Muscle of arm (tissue), 12 donors: ENCODE results near the gene IRX4. TPM values are rescaled to one million over a fixed set of nuclear protein-coding genes. Genes with fewer than 3 reads are reported as not detected.
"Not testable (repeated sequence)": the region's sequence is repeated elsewhere in the genome, so short reads cannot be mapped to it uniquely, and the experiment has no call there.

Source experiments
- DNase-seq: peaks from one replicate; pipeline ENCODE4 v3.0.0-alpha.2; 2013
- polyA plus RNA-seq, 12 donors: library from polyadenylated mRNA; unstranded; fragments of 120-200 nt; gene quantifications; one replicate each; pipeline ENCODE4 v1.2.1, GENCODE V29; 2013; ENCODE audit not compliant: insufficient read length in 12 of 12

The IRX4 gene
- polyA plus RNA-seq, 12 donors = 0.21 to 13.6 (median 0.41) TPM; not detected in 4

GRCh38 chr5:1878050-1878849, 4.5 kb downstream of the IRX4 start:
- DNase-seq = no peak

DNA sequence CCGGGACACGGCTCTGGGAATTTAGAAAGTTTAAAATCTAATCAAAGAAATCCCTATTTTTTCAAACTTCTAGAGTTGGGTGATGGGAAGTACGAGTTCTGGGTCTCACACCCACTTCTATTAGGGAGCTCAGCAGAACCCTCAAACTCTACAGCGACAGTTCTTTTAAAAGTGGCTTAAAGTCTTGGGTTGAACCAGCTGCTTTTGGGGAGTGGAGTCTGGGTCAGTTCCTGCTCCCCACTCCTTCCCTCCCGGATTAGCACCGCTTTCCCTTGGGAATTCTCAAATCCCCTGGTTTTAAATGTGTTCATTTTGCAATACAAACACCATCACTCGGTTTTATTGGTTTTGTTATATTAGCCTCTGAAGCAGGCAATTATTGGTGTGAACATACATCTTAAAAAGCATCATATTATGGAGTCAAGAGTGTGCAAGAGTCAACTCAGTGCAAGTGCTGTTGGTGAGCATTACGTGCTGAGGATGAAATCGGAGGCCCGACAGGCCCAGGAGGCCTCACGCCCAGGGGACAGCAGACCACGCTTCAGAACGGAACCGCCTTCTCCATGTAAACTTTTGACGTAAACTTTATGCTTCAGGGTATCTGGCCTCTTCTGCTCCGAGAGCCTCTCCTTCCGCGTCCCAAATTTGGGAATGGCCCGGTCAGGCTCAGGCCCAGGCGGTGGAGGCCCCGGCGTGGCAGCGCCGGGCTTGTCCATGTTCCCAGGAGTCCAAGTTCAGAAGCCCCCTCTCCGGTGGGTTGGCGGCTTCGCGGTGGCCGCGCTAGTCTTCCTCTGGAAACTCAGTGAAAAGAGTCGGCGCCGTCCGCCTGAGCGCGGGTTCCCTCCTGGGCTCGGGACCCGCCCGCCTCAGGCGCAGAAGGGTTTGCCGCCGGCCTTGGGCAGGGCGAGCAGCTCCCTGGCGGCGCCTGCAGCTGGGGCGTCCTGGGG, 5.3 kb downstream of the IRX4 start:
- no peak for DNase-seq

GRCh38 chr5:1876660-1877064, 6.1 kb downstream of the IRX4 start:
- DNase-seq = no peak

DNA sequence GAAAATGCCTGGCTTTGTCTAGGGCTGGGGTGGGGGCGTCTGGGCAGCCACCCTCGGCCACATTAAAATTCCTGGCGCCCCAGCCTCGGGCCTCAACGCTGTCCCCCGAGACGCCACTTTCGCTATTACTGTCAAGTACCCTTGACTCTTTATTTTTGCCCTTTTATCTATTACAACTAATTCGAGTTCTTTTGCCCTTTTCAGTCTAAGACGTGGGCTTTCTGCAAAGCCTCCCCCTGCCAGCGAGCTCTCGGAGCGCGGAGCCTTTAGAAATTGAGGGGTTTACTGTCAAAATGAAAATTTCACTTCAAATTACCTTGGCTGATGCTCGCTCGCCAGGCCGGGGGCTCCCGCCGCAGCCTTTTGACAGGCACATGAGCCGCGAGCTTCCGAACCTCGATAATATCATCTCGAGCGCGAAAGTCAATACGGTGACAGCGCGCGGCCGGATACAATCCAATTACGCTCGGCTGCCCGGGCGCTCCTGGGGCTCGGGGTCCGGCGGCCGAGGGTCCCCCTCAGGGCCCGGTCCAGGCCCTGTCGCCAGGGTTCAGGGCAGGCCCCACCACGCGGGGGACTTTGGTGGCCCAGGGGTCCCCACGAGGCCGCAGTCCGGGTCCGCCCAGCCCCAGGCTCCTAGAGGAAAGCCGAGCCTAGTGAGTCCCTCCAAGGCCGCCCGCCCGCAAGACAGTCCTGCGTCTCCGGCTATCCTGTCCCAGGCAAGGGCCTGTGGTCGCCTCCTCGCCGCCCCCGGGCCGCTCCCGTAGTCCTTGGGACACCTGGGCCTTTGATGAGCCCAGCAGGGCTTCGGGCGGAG, 6.7 kb downstream of the IRX4 start:
- DNase-seq = no peak

DNA sequence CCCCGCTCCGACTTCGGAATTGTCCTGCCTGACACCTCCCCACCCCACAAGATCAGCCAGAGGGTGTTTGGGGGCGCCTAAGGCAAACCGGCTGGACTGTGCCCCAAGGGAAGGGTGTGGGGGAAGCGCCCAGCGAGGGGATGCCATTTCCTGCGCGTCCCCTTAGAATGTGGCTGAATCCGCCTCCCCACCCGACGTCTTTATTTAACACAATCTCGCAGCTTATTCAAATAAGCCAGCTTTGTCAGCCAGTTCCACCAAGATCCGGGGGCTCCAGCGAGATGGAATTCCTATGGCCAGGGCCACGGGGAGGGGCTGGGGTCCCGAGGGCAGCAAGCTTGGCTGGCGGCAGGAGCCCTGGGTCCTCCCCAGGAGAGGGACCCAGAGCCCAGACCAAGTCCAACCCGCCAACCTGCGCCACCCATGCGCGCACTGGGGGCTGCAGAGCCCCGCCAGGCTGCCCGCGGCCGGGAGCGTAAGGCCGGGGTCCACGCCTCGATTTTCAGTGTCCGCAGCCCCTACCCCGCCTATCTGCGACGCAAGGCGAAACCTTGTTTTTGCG, 7.4 kb downstream of the IRX4 start:
- DNase-seq = no peak

GRCh38 chr5:1874771-1875220, 7.9 kb downstream of the IRX4 start:
- DNase-seq = no peak

DNA sequence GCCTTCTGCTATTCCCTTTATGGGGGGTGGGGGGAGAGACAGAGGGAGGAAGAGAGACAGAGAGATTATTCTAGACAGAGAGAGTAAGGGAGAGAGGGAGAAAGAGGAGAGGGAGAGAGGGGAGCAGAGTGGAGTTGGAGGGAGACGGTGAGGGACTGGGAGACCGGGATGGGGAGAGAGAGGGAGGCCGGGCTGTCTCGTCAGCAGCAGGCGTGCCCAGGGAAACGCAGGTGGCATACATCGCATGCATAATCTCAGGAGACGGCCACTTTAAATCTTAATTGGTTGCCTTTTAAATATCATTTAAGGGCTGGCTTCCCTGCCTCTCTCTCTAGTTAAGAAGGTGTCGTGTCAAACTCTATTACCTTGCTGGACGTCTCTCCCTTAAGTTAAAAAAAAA, 8.4 kb downstream of the IRX4 start:
- DNase-seq = no peak

DNA sequence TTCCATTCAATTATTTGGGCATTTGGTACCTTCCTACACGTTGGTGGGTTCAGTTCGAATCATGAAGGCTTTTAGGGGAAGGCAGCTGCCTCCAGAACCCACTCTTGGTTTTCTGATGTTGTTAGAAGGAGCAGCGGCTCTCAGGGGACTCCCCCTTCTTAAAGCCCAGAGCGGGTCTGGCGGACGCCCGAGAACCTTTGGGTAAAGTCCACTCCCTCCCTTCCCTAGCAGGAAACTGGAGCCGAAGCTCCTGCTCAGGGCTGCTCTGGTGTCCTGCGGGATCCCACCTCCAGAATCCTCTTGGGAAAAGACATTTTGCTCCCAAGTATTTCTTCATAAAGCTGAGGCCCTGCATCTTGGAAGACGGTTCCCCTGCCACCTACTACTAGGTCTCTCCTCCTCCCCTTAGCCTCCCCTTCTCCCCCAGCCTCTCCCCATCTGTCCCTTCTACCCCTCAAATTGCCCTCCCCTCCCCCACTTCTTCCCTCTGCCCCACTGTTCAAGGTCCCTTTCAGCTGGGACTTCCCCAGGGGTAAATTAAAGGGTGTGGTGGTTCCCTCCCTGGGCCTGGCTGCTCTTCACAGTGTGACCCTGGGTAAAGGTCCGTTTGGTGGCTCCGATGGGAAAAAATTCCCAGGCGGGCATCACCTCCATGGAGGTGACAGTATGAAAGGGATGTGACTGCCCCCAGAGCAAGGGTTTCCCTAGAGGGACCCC, 9.3 kb downstream of the IRX4 start:
- no peak for DNase-seq

DNA sequence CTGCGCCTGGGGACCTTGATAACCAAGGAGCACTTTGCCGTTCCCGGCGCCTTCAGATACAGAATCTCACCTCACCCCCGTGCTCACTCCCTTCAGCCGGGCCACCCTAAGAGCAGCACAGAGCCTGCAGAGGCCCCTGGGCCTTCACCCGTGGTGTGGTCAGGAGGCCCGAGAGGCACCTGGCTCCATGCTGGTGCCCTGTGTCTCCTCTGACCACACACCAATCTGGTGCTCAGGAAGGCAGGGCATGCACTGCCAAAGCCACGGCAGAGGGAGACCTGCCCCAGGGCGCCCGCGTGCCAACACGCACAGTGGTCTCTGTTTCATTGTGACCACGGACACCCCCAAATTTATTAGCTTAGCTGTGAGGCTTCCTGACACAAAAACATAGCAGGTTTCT, 11.3 kb downstream of the IRX4 start:
- no peak for DNase-seq

GRCh38 chr5:1870435-1871272, 12.1 kb downstream of the IRX4 start:
- not testable (repeated sequence) for DNase-seq

DNA sequence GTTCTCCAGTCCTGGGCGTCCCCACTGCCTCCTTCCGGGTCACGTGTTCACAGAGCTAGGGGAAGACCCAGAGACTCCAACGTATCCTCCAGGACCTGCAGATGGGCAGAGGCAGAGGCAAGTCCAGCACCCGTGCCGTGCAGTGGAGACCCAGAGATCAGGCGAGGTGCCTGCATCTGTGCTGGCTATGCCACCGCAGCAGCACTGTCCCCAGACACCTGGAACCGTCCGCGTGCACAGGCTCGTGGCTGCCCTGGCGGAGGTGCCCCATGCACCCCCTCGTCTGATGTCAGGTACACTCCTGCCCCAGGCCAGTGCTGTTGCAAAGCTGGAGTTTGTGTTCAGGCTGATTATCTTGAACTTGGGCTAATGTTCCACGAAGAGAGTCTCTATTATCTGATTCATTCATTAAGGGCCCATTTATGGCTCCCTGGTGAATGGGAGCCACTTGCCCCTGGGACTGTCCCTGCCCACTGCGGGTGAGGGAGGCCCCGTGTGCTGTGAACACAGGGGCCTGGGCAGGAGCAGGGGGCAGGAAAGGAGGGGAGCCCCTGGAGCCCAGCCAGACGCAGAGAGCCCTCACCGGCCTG, 13.7 kb downstream of the IRX4 start:
- DNase-seq = no peak

DNA sequence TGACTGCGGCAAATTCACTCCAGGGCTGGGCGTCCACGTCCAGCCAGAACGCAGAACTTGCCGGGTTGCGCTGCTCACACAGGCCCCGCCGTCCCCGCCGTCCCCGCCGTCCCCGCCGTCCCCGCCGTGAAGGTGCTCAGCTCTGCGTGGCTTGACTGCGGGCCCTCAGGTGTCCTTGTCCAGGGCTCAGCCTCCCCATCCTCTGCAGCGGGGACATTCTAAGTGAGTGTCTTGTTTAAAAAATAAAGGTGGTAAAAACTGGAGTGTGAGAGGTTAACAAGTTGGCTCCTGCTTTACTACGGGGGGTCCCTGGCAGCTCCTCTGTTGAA, 14.9 kb downstream of the IRX4 start:
- no peak for DNase-seq

DNA sequence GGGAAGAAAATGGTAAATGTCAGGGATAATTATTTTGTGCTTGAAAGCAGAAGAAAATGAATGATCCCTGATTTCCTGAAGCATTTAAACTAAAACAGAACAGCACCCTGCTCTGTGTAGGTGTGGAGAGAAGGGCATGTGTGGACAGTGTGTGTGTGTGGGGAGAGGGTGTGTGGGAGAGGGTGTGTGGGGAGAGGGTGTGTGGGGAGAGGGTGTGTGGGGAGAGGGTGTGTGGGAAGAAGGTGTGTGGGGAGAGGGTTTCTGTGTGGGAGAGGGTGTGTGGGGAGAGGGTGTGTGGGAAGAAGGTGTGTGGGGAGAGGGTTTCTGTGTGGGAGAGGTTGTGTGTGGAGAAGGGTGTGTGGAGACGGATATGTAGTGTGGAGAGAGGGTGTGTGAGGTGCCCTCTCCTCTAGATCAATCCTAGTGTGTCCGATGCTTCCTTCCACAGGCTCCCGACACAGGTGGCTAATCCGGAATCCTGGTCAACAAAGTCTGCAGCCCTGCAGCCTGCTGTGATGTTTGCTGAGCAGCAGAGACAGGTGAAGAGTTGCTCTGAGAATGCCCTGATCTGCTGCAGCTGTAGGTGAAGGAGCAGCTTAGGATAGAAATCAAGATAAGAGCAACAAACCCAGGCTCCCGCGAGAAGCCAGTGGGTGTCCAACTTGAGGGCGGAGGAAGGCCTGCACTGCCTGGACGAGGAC, 15.5 kb downstream of the IRX4 start:
- DNase-seq = no peak

DNA sequence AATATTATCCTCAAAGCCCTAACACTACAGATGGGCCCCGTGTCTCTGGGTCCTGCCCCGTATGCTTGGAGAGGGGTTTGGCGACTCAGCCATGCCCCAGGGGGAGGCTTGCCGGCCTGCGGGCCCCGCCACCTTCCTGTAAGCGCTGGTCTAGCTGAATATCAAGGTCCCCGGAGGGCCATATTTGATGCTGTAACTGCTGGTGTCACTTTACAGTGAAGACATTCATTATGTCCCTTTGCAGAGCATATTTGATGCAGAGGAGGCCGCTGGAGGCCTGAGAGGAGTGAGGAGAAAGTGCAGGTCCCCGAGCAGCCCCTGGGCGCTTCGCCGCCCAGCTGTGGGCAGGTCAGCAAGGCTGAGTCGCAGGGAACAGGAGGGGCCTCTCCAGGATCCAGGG, 16.8 kb downstream of the IRX4 start:
- DNase-seq = no peak

- DNase-seq = no peak
Observed at GRCh38 chr5:1865486-1865885, 17.2 kb downstream of the IRX4 start.

GRCh38 chr5:1864896-1865440, 17.8 kb downstream of the IRX4 start:
- DNase-seq = no peak

DNA sequence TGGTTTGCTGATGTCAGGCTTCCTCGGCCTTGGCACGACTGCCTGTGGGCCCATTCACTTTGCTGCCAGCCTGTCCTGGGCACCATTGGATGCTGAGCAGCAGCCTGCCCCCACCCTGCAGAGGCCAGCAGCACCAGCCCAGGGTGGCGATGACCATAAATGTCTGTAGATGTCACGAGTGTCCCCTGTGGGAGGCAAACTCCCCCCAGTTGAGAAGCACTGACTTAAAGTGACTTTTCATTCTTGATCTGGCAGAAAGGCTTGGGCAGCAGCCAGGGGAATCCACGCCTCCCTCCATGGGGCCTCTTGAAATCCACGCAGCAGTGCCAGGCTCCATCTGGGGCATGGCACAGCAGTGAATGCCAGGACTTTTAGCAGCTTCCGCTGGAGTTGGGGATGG, 21.8 kb downstream of the IRX4 start:
- no peak for DNase-seq

- DNase-seq = no peak
Observed at GRCh38 chr5:1860021-1860610, 22.6 kb downstream of the IRX4 start.
